Endometrial microvascular endothelial cells (primary cell): Measurements from ENCODE around the gene DUSP10. TPM values are rescaled to one million over a fixed set of nuclear protein-coding genes. Genes with fewer than 3 reads are reported as not detected.

Source experiments
- in situ Hi-C: cut with HindIII; loops from 2 replicates; pipeline ENCODE4 v1.10.0; 2017; ENCODE audit warnings: low sequenced_read_pairs, low pct_unique_long_range_greater_than_20kb; ENCODE audit errors: inconsistent ontology term
- total RNA-seq: library from RNA; depleted of rRNA; stranded (reverse); fragments of >200 nt; gene quantifications from one replicate; pipeline ENCODE4 v1.2.3, GENCODE V29; 2015; ENCODE audit errors: inconsistent ontology term

The DUSP10 gene
- total RNA-seq, 1 donor from 2014 or later = 2.9 TPM

- in situ Hi-C loops = loop anchor here (10.0 kb wide), 1 partner anchor 56 kb away; no protein-coding TSS in a partner anchor
These were observed 26.7 kb upstream of the DUSP10 start for GRCh38 chr1:221768444-221769066.

GRCh38 chr1:221766210-221766609 is 24.3 kb upstream of the DUSP10 start:
- in situ Hi-C loops = loop anchor here (10.0 kb wide), 1 partner anchor 59 kb away; no protein-coding TSS in a partner anchor

GRCh38 chr1:221765527-221765926 is 23.6 kb upstream of the DUSP10 start:
- in situ Hi-C loops = loop anchor here (10.0 kb wide), 1 partner anchor 59 kb away; no protein-coding TSS in a partner anchor

GRCh38 chr1:221762121-221762520 is 20.2 kb upstream of the DUSP10 start:
- in situ Hi-C loops = loop anchor here (10.0 kb wide), 1 partner anchor 63 kb away; no protein-coding TSS in a partner anchor

GRCh38 chr1:221761354-221762002 is 19.6 kb upstream of the DUSP10 start:
- in situ Hi-C loops = loop anchor here (10.0 kb wide), 1 partner anchor 63 kb away; no protein-coding TSS in a partner anchor

- in situ Hi-C loops = loop anchor here (10.0 kb wide), 1 partner anchor 64 kb away; no protein-coding TSS in a partner anchor
These were observed 19.0 kb upstream of the DUSP10 start for GRCh38 chr1:221760911-221761310.

GRCh38 chr1:221759436-221759835 is 17.5 kb upstream of the DUSP10 start:
- in situ Hi-C loops = no loop called here

- in situ Hi-C loops = no loop called here
These were observed 16.6 kb upstream of the DUSP10 start for GRCh38 chr1:221758455-221758854.

- in situ Hi-C loops = no loop called here
These were observed 15.1 kb upstream of the DUSP10 start for GRCh38 chr1:221756830-221757551.

GRCh38 chr1:221753828-221754188 is 11.9 kb upstream of the DUSP10 start:
- in situ Hi-C loops = no loop called here

- in situ Hi-C loops = no loop called here
These were observed 9.5 kb upstream of the DUSP10 start for GRCh38 chr1:221751226-221751887.

- in situ Hi-C loops = no loop called here
These were observed 7.1 kb upstream of the DUSP10 start for GRCh38 chr1:221748981-221749380.

GRCh38 chr1:221747839-221748238 is 6.0 kb upstream of the DUSP10 start:
- in situ Hi-C loops = no loop called here

GRCh38 chr1:221743416-221744208 is 1.7 kb upstream of the DUSP10 start:
- in situ Hi-C loops = no loop called here

GRCh38 chr1:221742555-221743415 is 896 bp upstream of the DUSP10 start:
- in situ Hi-C loops = no loop called here

- in situ Hi-C loops = no loop called here
These were observed 741 bp downstream of the DUSP10 start for GRCh38 chr1:221740993-221741702.

- in situ Hi-C loops = no loop called here
These were observed 1.4 kb downstream of the DUSP10 start for GRCh38 chr1:221740369-221740992.
